K562 (cell line): ENCODE data around the gene AMIGO1. TPM values are rescaled to one million over a fixed set of nuclear protein-coding genes. Genes with fewer than 3 reads are reported as not detected.

Source experiments
- ATAC-seq: fragments of 200-7000 bp; cut with Tn5 transposase; 3 replicates; pipeline ENCODE4 v1.9.1; 2020; ENCODE audit warnings: moderate library complexity
- BruUV-seq: library from RNA; stranded (reverse); fragments of 400-500 nt; replicated peaks from 2 replicates; lab custom pipeline; 2021; lab: Mats Ljungman, UMichigan
- CTCF ChIA-PET: fragments of 300-600 bp; formaldehyde crosslinking; extraction: SDS; loops from one replicate; lab custom pipeline; 2021; ENCODE audit warnings: low intra/inter-chr PET ratio; lab: Yijun Ruan, JAX
- POLR2A ChIA-PET: fragments of 300-600, 350-650 bp; sonication (Branson Sonifier 250); formaldehyde crosslinking; extraction: SDS; loops from one replicate; lab custom pipeline; 2021; ENCODE audit warnings: antibody characterized with exemption, inconsistent platforms; lab: Yijun Ruan, JAX
- DNase-seq, 4 experiments: peaks; one replicate each; pipeline versions ENCODE4 v3.0.0 to v3.0.0-alpha.2; 2011 to 2018; ENCODE audit warnings: low spot score in 3 of 4, mixed read lengths in 3 of 4; ENCODE audit errors: extremely low read depth in 1 of 4
- FAIRE-seq: peaks from 2 replicates; lab custom pipeline; 2011; peaks lifted over from hg19 to GRCh38; lab: Jason Lieb, UNC
- H2AFZ ChIP-seq: 2 replicates; pipeline ENCODE4 v1.6.0; 2011; ENCODE audit warnings: low read depth, low read length, control low read depth, inconsistent platforms
- H3K27ac ChIP-seq: fragments of 200-600 bp; 3 replicates; pipeline ENCODE4 v1.8.0; 2011; ENCODE audit warnings: low read depth, mild to moderate bottlenecking, control low read depth, inconsistent platforms, low read length, moderate library complexity, mixed read lengths; ENCODE audit errors: extremely low read depth
- H3K27me3 ChIP-seq, 2 experiments: fragments of 300-600 bp in 1 of 2; 2 replicates in 1 of 2; 3 replicates in 1 of 2; pipeline versions ENCODE4 v1.6.0 to v1.8.0; 2011; ENCODE audit warnings: inconsistent platforms in 2 of 2, low read length in 2 of 2, mild to moderate bottlenecking in 1 of 2, mixed read lengths in 1 of 2, moderate library complexity in 1 of 2; ENCODE audit not compliant: control insufficient read depth in 2 of 2, insufficient read depth in 2 of 2
- H3K36me3 ChIP-seq: fragments of 300-600 bp; 3 replicates; pipeline ENCODE4 v1.8.0; 2011; ENCODE audit warnings: mild to moderate bottlenecking, low read length, inconsistent platforms; ENCODE audit not compliant: control insufficient read depth, insufficient read depth
- H3K4me1 ChIP-seq, 2 experiments: fragments of 200-600 bp in 1 of 2; replicated peaks in 1 of 2; 2 replicates in 1 of 2; 3 replicates in 1 of 2; pipeline versions ENCODE4 v1.5.1 to v1.8.0; 2011; ENCODE audit warnings: inconsistent platforms in 2 of 2, low read length in 2 of 2, mild to moderate bottlenecking in 1 of 2, mixed read lengths in 1 of 2, moderate library complexity in 1 of 2; ENCODE audit not compliant: control insufficient read depth in 2 of 2, insufficient read depth in 2 of 2
- H3K4me2 ChIP-seq: 2 replicates; pipeline ENCODE4 v1.6.1; 2011; ENCODE audit warnings: low read length, control low read depth, inconsistent platforms, mixed read lengths; ENCODE audit not compliant: insufficient read depth
- H3K4me3 ChIP-seq: fragments of 200-600 bp; sonication (generic), shearing (Covaris generic); 2 replicates; pipeline ENCODE4 v1.5.1; 2016; ENCODE audit warnings: control low read depth, inconsistent platforms
- H3K79me2 ChIP-seq: fragments of 200-600 bp; 3 replicates; pipeline ENCODE4 v1.8.0; 2011; ENCODE audit warnings: low read length, inconsistent platforms; ENCODE audit not compliant: control insufficient read depth, insufficient read depth
- H3K9ac ChIP-seq, 2 experiments: 2 replicates each; pipeline versions ENCODE4 v1.6.0 to v1.6.1; 2011; ENCODE audit warnings: low read depth in 2 of 2, low read length in 2 of 2, control low read depth in 1 of 2, inconsistent platforms in 1 of 2, mild to moderate bottlenecking in 1 of 2, mixed read lengths in 1 of 2; ENCODE audit not compliant: insufficient read depth in 1 of 2
- H3K9me1 ChIP-seq: one replicate; pipeline ENCODE4 v1.6.0; 2011; ENCODE audit warnings: inconsistent platforms, mild to moderate bottlenecking, low read length, moderate library complexity; ENCODE audit not compliant: control insufficient read depth, insufficient read depth
- H3K9me3 ChIP-seq: replicated peaks from 2 replicates; pipeline ENCODE4 v1.5.1; 2011; ENCODE audit warnings: low read depth, low read length, inconsistent platforms; ENCODE audit not compliant: control insufficient read depth, insufficient read depth
- H4K20me1 ChIP-seq: replicated peaks from 2 replicates; pipeline ENCODE4 v1.6.1; 2011; ENCODE audit warnings: low read length, inconsistent platforms, mixed read lengths; ENCODE audit not compliant: control insufficient read depth, insufficient read depth
- BRCA1 ChIP-seq, 2 experiments: fragments of 450-650 bp in 1 of 2; sonication (generic) in 1 of 2; formaldehyde crosslinking in 1 of 2; IDR thresholded peaks; 2 replicates each; pipeline versions ENCODE4 v1.5.0 to v1.6.1; 2017 to 2020; ENCODE audit warnings: mild to moderate bottlenecking in 1 of 2, missing genetic modification reagents in 1 of 2
- ETV6 ChIP-seq, 3 experiments: fragments of 150-350 bp in 1 of 3; sonication (generic) in 1 of 3; formaldehyde crosslinking in 1 of 3; IDR thresholded peaks; 2 replicates each; pipeline versions ENCODE4 v1.6.1 to v1.8.0; 2014 to 2022; ENCODE audit warnings: borderline replicate concordance in 2 of 3, low read depth in 2 of 3, antibody characterized with exemption in 1 of 3, low read length in 1 of 3, mild to moderate bottlenecking in 1 of 3, missing genetic modification reagents in 1 of 3
- HMGN3 ChIP-seq: IDR thresholded peaks from 2 replicates; pipeline ENCODE4 v1.6.1; 2011; ENCODE audit warnings: borderline replicate concordance, low read depth, mild to moderate bottlenecking, mixed read lengths, low read length; ENCODE audit not compliant: insufficient read length; ENCODE audit errors: extremely low read depth
- KLF1 ChIP-seq: fragments of 450-650 bp; IDR thresholded peaks from 2 replicates; pipeline ENCODE4 v1.6.1; 2016; ENCODE audit warnings: missing genetic modification characterization, missing compliant biosample characterization
- MCM7 ChIP-seq, 2 experiments: fragments of 450-650 bp; IDR thresholded peaks; 2 replicates each; pipeline ENCODE4 v1.6.1; 2016 to 2018
- NR2C2 ChIP-seq, 2 experiments: fragments of 200-800 bp in 1 of 2; sonication (Bioruptor generic) in 1 of 2; sonication (generic) in 1 of 2; formaldehyde crosslinking in 1 of 2; IDR thresholded peaks; 2 replicates each; pipeline versions ENCODE4 v1.6.1 to v1.8.0; 2016 to 2022; ENCODE audit warnings: mild to moderate bottlenecking in 1 of 2, missing compliant biosample characterization in 1 of 2, missing genetic modification characterization in 1 of 2, missing genetic modification reagents in 1 of 2
- PHF8 ChIP-seq: fragments of 200-600 bp; sonication (generic); IDR thresholded peaks from 2 replicates; pipeline ENCODE4 v1.6.1; 2012; ENCODE audit warnings: mixed run types, mild to moderate bottlenecking, inconsistent platforms, low read length, moderate library complexity, borderline replicate concordance
- RNF2 ChIP-seq: sonication (generic); IDR thresholded peaks from 2 replicates; pipeline ENCODE4 v1.6.1; 2016
- SNIP1 ChIP-seq: fragments of 450-650 bp; IDR thresholded peaks from 2 replicates; pipeline ENCODE4 v1.7.1; 2017; ENCODE audit warnings: low read depth, mild to moderate bottlenecking
- XRCC5 ChIP-seq: fragments of 200-400 bp; formaldehyde crosslinking; IDR thresholded peaks from 2 replicates; pipeline ENCODE4 v1.6.1; 2017; ENCODE audit warnings: low read depth, mild to moderate bottlenecking, low read length
- ZKSCAN1 ChIP-seq: fragments of 150-350 bp; IDR thresholded peaks from 2 replicates; pipeline ENCODE4 v1.6.1; 2016; ENCODE audit warnings: low read depth, low read length
- ZNF146 ChIP-seq: IDR thresholded peaks from one replicate; pipeline ENCODE4 v1.6.1; 2018; ENCODE audit warnings: missing compliant biosample characterization; ENCODE audit not compliant: unreplicated experiment
- ZNF436 ChIP-seq: fragments of 250-450, 450-650 bp; sonication (Bioruptor Pico); formaldehyde crosslinking; IDR thresholded peaks from 2 replicates; pipeline ENCODE4 v1.7.0; 2020; ENCODE audit warnings: mild to moderate bottlenecking
- ZNF695 ChIP-seq: fragments of 450-650 bp; formaldehyde crosslinking; IDR thresholded peaks from 2 replicates; pipeline ENCODE4 v1.4.0; 2020; ENCODE audit warnings: mild to moderate bottlenecking, moderate library complexity
- WGBS: fragments of 100-300 bp; shearing (Covaris generic); methylation state at CpG from one replicate; pipeline ENCODE4 v1.1.6; 2016; ENCODE audit warnings: low coverage, mixed read lengths; ENCODE audit not compliant: insufficient coverage; ENCODE audit errors: missing lambda C conversion rate; 5-methylcytosine and 5-hydroxymethylcytosine counted together
- in situ Hi-C: fragments of 300-500 bp; cut with MboI; formaldehyde crosslinking; loops from 4 replicates; pipeline ENCODE4 v1.15.0; 2018; ENCODE audit warnings: inconsistent platforms, mixed read lengths
- intact Hi-C: fragments of 100-400 bp; cut with micrococcal nuclease; formaldehyde crosslinking; loops from 2 replicates; pipeline ENCODE4 v1.14.2; 2022
- polyA plus RNA-seq, 8 experiments: library from polyadenylated mRNA; depleted of rRNA in 4 of 8; stranded (reverse) in 5 of 8; unstranded in 3 of 8; fragments of >200 nt; fragmentation: Nextera tagmentation in 2 of 8; fragmentation: Illumina TruSeq in 1 of 8; extraction: Ambion mirVana in 2 of 8; extraction: Trizol in 1 of 8; gene quantifications; 2 replicates each; pipeline versions ENCODE4 v1.2.1 to v1.2.3, GENCODE V29; 2011 to 2014; ENCODE audit warnings: inconsistent platforms in 1 of 8, missing spikeins in 1 of 8
- total RNA-seq, 7 experiments: library from RNA; depleted of rRNA in 6 of 7; stranded (reverse); fragments of >200 nt in 6 of 7; fragmentation: Illumina TruSeq in 2 of 7; extraction: Trizol in 2 of 7; gene quantifications; 2 replicates each; pipeline versions ENCODE4 v1.2.1 to v1.2.3, GENCODE V29; 2011 to 2021; ENCODE audit warnings: low replicate concordance in 1 of 7
- TF ChIP-seq, protein P1 (sequence below): fragments of 450-650 bp; formaldehyde crosslinking; IDR thresholded peaks from 2 replicates; pipeline ENCODE4 v1.4.0; 2020; ENCODE audit warnings: mild to moderate bottlenecking
- TF ChIP-seq, protein P2 (sequence below), 3 experiments: IDR thresholded peaks in 2 of 3; conservative IDR thresholded peaks in 1 of 3; 2 replicates each; pipeline ENCODE4 v1.5.1; 2011 to 2012; ENCODE audit warnings: low read length in 3 of 3, mild to moderate bottlenecking in 3 of 3, control low read depth in 2 of 3, improper control_type of control experiment in 1 of 3, inconsistent platforms in 1 of 3, low read depth in 1 of 3, mixed read lengths in 1 of 3, moderate library complexity in 1 of 3; ENCODE audit not compliant: insufficient read depth in 2 of 3
- TF ChIP-seq, protein P3 (sequence below): fragments of 450-650 bp; formaldehyde crosslinking; IDR thresholded peaks from 2 replicates; pipeline ENCODE4 v1.4.0; 2020; ENCODE audit warnings: mild to moderate bottlenecking, moderate library complexity

Gene AMIGO1
- total and polyA plus RNA-seq, 9 of the 15 experiments (the other 6 are each of a cell fraction or from before 2014, with no cell fraction given), result 0.24 to 1.0 (median 0.54) TPM

DNA sequence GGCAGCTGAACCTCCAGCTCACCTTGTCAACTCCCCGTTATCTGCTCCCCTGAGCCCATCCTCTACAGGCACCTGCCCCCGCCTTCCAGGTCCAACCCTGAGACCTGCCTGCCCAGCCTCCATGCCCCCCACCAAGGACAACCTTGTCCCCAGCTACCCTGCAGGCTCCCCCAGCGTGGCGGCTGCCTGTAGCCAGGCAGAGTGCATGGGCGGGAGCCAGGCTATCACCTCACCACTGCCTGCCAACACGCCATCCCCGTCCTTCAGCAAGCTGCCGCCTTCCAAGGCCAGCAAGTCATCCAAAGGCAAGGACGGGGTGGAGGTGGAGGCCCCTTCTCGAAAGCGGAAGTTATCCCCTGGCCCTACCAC is 18.6 kb downstream of the AMIGO1 start:
- H3K4me1 ChIP-seq, result peaks cover 13 to 26% of the 10 kb centered on the region in 2 experiments; a peak in 4 of 5 replicates
- no peaks in the 10 kb centered on the region; the same call in 1 of the 2 replicates for H4K20me1 ChIP-seq
- H2AFZ ChIP-seq, result no peak overlapping the region
- H3K27ac ChIP-seq, result no peak overlapping the region
- no peaks in the 10 kb centered on the region for H3K27me3 ChIP-seq
- BruUV-seq, result no TSS peak
- H3K36me3 ChIP-seq, result peaks cover 58% of the 10 kb centered on the region; the same call in 2 of the 3 replicates
- peak overlapping the region in 1 of 2 experiments; percentile 0; a peak in 2 of 4 replicates for H3K9ac ChIP-seq
- no peaks in the 10 kb centered on the region for H3K9me1 ChIP-seq
- CTCF ChIA-PET, result interaction anchor here (0.6 to 6.9 kb wide), 3 partner anchors 41 to 89 kb away, joined by 3 to 131 read pairs (median 3); no protein-coding TSS in a partner anchor
- peaks cover 5% of the 10 kb centered on the region; the same call in 1 of the 3 replicates for H3K79me2 ChIP-seq
- FAIRE-seq, result no peak
- no peak overlapping the region for H3K4me2 ChIP-seq
- in situ Hi-C loops, result no loop called here
- 68% methylated on average over 11 of the region's 11 CpGs for WGBS
- no peak for ATAC-seq
- intact Hi-C loops, result loop anchor here (1.0 to 5.0 kb wide), 2 partner anchors 41 to 214 kb away; no protein-coding TSS in a partner anchor
- POLR2A ChIA-PET, result interaction anchor here (0.6 to 1.9 kb wide), 7 partner anchors 32 to 760 kb away, joined by 3 to 17 read pairs (median 3); no protein-coding TSS in a partner anchor
- no peak for DNase-seq
- H3K9me3 ChIP-seq, result no peaks in the 10 kb centered on the region
- H3K4me3 ChIP-seq, result no peak overlapping the region
- TF ChIP-seq HMGN3 (no peak), ZKSCAN1 (no peak), PHF8 (no peak), BRCA1 (IDR thresholded peaks at IDR 0.05) (no peak), BRCA1 (CRISPR knock-in tag; IDR thresholded peaks at IDR 0.05) (0 out of 2 replicates have a peak, but pooled peaks have one; percentile 42), MCM7 (IDR thresholded peaks at IDR 0.05) (no peak), ETV6 (IDR thresholded peaks at IDR 0.05; ENCODE audit: borderline replicate concordance in 1 of 2, low read depth in 2 of 2, low read length in 1 of 2) (no peak), ETV6 (CRISPR knock-in tag; IDR thresholded peaks at IDR 0.05; ENCODE audit: borderline replicate concordance) (no peak), ZNF695 (no peak), ZNF146 (no peak), XRCC5 (peak; percentile 11; the same call in 1 of the 2 replicates), KLF1 (tag) (no peak), ZNF436 (CRISPR knock-in tag) (no peak), NR2C2 (CRISPR knock-in tag; IDR thresholded peaks at IDR 0.05) (0 out of 2 replicates have a peak, but pooled peaks have one; percentile 20), NR2C2 (tag; IDR thresholded peaks at IDR 0.05) (no peak), SNIP1 (no peak), RNF2 (no peak)
- TF ChIP-seq, protein P1, sequence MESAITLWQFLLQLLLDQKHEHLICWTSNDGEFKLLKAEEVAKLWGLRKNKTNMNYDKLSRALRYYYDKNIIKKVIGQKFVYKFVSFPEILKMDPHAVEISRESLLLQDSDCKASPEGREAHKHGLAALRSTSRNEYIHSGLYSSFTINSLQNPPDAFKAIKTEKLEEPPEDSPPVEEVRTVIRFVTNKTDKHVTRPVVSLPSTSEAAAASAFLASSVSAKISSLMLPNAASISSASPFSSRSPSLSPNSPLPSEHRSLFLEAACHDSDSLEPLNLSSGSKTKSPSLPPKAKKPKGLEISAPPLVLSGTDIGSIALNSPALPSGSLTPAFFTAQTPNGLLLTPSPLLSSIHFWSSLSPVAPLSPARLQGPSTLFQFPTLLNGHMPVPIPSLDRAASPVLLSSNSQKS (CRISPR knock-in tag), result no peak
- TF ChIP-seq, protein P2, sequence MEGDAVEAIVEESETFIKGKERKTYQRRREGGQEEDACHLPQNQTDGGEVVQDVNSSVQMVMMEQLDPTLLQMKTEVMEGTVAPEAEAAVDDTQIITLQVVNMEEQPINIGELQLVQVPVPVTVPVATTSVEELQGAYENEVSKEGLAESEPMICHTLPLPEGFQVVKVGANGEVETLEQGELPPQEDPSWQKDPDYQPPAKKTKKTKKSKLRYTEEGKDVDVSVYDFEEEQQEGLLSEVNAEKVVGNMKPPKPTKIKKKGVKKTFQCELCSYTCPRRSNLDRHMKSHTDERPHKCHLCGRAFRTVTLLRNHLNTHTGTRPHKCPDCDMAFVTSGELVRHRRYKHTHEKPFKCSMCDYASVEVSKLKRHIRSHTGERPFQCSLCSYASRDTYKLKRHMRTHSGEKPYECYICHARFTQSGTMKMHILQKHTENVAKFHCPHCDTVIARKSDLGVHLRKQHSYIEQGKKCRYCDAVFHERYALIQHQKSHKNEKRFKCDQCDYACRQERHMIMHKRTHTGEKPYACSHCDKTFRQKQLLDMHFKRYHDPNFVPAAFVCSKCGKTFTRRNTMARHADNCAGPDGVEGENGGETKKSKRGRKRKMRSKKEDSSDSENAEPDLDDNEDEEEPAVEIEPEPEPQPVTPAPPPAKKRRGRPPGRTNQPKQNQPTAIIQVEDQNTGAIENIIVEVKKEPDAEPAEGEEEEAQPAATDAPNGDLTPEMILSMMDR (IDR thresholded peaks at IDR 0.05 in 2 of 3, conservative IDR thresholded peaks at IDR 0.05 in 1 of 3; ENCODE audit: insufficient read depth in 2 of 3, low read depth in 1 of 3, low read length in 3 of 3), result 0 out of 6 replicates have a peak, but pooled peaks of 1 of the 3 experiments have one; percentile 21
- TF ChIP-seq, protein P3, sequence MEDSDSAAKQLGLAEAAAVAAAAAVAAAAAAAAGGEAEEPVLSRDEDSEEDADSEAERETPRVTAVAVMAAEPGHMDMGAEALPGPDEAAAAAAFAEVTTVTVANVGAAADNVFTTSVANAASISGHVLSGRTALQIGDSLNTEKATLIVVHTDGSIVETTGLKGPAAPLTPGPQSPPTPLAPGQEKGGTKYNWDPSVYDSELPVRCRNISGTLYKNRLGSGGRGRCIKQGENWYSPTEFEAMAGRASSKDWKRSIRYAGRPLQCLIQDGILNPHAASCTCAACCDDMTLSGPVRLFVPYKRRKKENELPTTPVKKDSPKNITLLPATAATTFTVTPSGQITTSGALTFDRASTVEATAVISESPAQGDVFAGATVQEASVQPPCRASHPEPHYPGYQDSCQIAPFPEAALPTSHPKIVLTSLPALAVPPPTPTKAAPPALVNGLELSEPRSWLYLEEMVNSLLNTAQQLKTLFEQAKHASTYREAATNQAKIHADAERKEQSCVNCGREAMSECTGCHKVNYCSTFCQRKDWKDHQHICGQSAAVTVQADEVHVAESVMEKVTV (CRISPR knock-in tag), result no peak
